HG03469 (cell line): ENCODE data around the gene ARMC6.
"Not testable (repeated sequence)": the region's sequence is repeated elsewhere in the genome, so short reads cannot be mapped to it uniquely, and the experiment has no call there.

Source experiments
- ATAC-seq: cut with Tn5 transposase; IDR thresholded peaks from one replicate; pipeline ENCODE4 v1.9.1; 2021; ENCODE audit warnings: mild to moderate bottlenecking, moderate library complexity, moderate number of reproducible peaks; ENCODE audit not compliant: unreplicated experiment

Gene ARMC6

GRCh38 chr19:19068659-19069654 is 35.6 kb downstream of the ARMC6 start:
- no peak for ATAC-seq

GRCh38 chr19:19071897-19072296 is 38.5 kb downstream of the ARMC6 start:
- no peak for ATAC-seq

GRCh38 chr19:19074196-19074882 is 40.9 kb downstream of the ARMC6 start:
- ATAC-seq: no peak

GRCh38 chr19:19075126-19075525 is 41.7 kb downstream of the ARMC6 start:
- ATAC-seq: no peak

GRCh38 chr19:19076476-19076875 is 43.1 kb downstream of the ARMC6 start:
- ATAC-seq: no peak

GRCh38 chr19:19077103-19077502 is 43.7 kb downstream of the ARMC6 start:
- ATAC-seq: no peak

GRCh38 chr19:19078801-19079200 is 45.4 kb downstream of the ARMC6 start:
- no peak for ATAC-seq

- ATAC-seq: no peak
Observed at GRCh38 chr19:19079571-19079970, 46.2 kb downstream of the ARMC6 start.

- ATAC-seq: no peak
Observed at GRCh38 chr19:19081642-19082151, 48.3 kb downstream of the ARMC6 start.

- ATAC-seq: no peak
Observed at GRCh38 chr19:19083413-19084178, 50.2 kb downstream of the ARMC6 start.

- ATAC-seq: no peak
Observed at GRCh38 chr19:19087676-19088075, 54.3 kb downstream of the ARMC6 start.

- no peak for ATAC-seq
Observed at GRCh38 chr19:19094513-19094912, 61.1 kb downstream of the ARMC6 start.

GRCh38 chr19:19095691-19096090 is 62.3 kb downstream of the ARMC6 start:
- no peak for ATAC-seq

GRCh38 chr19:19096641-19097627 is 63.5 kb downstream of the ARMC6 start:
- ATAC-seq: no peak

GRCh38 chr19:19098084-19098702 is 64.8 kb downstream of the ARMC6 start:
- no peak for ATAC-seq

GRCh38 chr19:19098703-19099632 is 65.6 kb downstream of the ARMC6 start:
- no peak for ATAC-seq

GRCh38 chr19:19101540-19101939 is 68.1 kb downstream of the ARMC6 start:
- no peak for ATAC-seq

- ATAC-seq: not testable (repeated sequence)
Observed at GRCh38 chr19:19102566-19102965, 69.2 kb downstream of the ARMC6 start.
